H1 (cell line): ENCODE data around the gene RASGRP1. TPM values are rescaled to one million over a fixed set of nuclear protein-coding genes. Genes with fewer than 3 reads are reported as not detected.

ENCODE experiments used
- CTCF ChIA-PET: fragments of 300-600 bp; sonication (Branson Sonifier 250); formaldehyde crosslinking; loops from one replicate; lab custom pipeline; 2021; ENCODE audit not compliant: partially characterized antibody; lab: Charles Lee
- POLR2A ChIA-PET: fragments of 300-600 bp; sonication (Branson Sonifier 250); formaldehyde crosslinking; loops from one replicate; lab custom pipeline; 2021; ENCODE audit warnings: inconsistent platforms; ENCODE audit not compliant: partially characterized antibody; lab: Charles Lee
- DNase-seq, 2 experiments: peaks; one replicate each; pipeline versions ENCODE4 v3.0.0 to v3.0.0-alpha.2; 2010 to 2022; ENCODE audit warnings: low spot score in 2 of 2, low read depth in 1 of 2, mixed read lengths in 1 of 2
- FAIRE-seq: peaks from 2 replicates; lab custom pipeline; 2011; peaks lifted over from hg19 to GRCh38; lab: Jason Lieb, UNC
- H2AFZ ChIP-seq: 2 replicates; pipeline ENCODE4 v1.8.1; 2012; ENCODE audit warnings: low read length, inconsistent platforms
- H2AK5ac ChIP-seq: 2 replicates; pipeline ENCODE4 v1.6.1; 2013; ENCODE audit warnings: low read depth, low read length
- H2BK120ac ChIP-seq: replicated peaks from 2 replicates; pipeline ENCODE3; 2013; ENCODE audit warnings: low read depth, low read length, inconsistent platforms
- H2BK12ac ChIP-seq: 2 replicates; pipeline ENCODE4 v1.6.1; 2013; ENCODE audit warnings: low read depth, low read length
- H2BK15ac ChIP-seq: 2 replicates; pipeline ENCODE4 v1.6.1; 2013; ENCODE audit warnings: low read length
- H2BK20ac ChIP-seq: 2 replicates; pipeline ENCODE4 v1.6.1; 2013; ENCODE audit warnings: low read length
- H2BK5ac ChIP-seq: 2 replicates; pipeline ENCODE4 v1.6.1; 2013; ENCODE audit warnings: low read depth, low read length
- H3K14ac ChIP-seq: 2 replicates; pipeline ENCODE4 v1.6.1; 2013; ENCODE audit warnings: inconsistent platforms; ENCODE audit not compliant: insufficient read length
- H3K18ac ChIP-seq: 2 replicates; pipeline ENCODE4 v1.6.1; 2013; ENCODE audit warnings: low read length; ENCODE audit errors: extremely low read depth
- H3K23ac ChIP-seq: 2 replicates; pipeline ENCODE4 v1.6.1; 2013; ENCODE audit warnings: inconsistent platforms; ENCODE audit not compliant: insufficient read length
- H3K23me2 ChIP-seq: 2 replicates; pipeline ENCODE4 v1.6.1; 2013; ENCODE audit warnings: low read depth, low read length
- H3K27ac ChIP-seq: 2 replicates; pipeline ENCODE4 v1.6.1; 2011; ENCODE audit warnings: low read depth, low read length, inconsistent platforms
- H3K27me3 ChIP-seq, 4 experiments: replicated peaks in 1 of 4; 1 replicate in 1 of 4; 2 replicates in 3 of 4; pipeline versions ENCODE4 v1.6.1 to v1.8.1; 2011 to 2013; ENCODE audit warnings: low read length in 3 of 4, mild to moderate bottlenecking in 3 of 4, inconsistent platforms in 2 of 4, mixed read lengths in 2 of 4, moderate library complexity in 1 of 4; ENCODE audit not compliant: control insufficient read depth in 3 of 4, insufficient read depth in 3 of 4; ENCODE audit errors: extremely low read depth in 1 of 4
- H3K36me3 ChIP-seq, 4 experiments: 2 replicates each; pipeline versions ENCODE4 v1.6.1 to v1.8.1; 2011 to 2013; ENCODE audit warnings: mild to moderate bottlenecking in 4 of 4, low read length in 3 of 4, moderate library complexity in 2 of 4, control low read depth in 1 of 4, inconsistent platforms in 1 of 4; ENCODE audit not compliant: insufficient read depth in 4 of 4, control insufficient read depth in 2 of 4
- H3K4ac ChIP-seq: replicated peaks from 2 replicates; pipeline ENCODE3; 2013; ENCODE audit warnings: low read length, low read depth, mixed read lengths, inconsistent platforms; ENCODE audit not compliant: insufficient read length
- H3K4me1 ChIP-seq, 4 experiments: replicated peaks in 1 of 4; 1 replicate in 1 of 4; 2 replicates in 3 of 4; pipeline versions ENCODE4 v1.6.1 to v1.8.1; 2011 to 2013; ENCODE audit warnings: low read length in 3 of 4, inconsistent platforms in 2 of 4, mixed read lengths in 1 of 4; ENCODE audit not compliant: insufficient read depth in 4 of 4, control insufficient read depth in 3 of 4
- H3K4me2 ChIP-seq, 2 experiments: 2 replicates each; pipeline versions ENCODE4 v1.6.1 to v1.8.1; 2011 to 2013; ENCODE audit warnings: low read depth in 2 of 2, low read length in 2 of 2, control low read depth in 1 of 2, inconsistent platforms in 1 of 2, mild to moderate bottlenecking in 1 of 2; ENCODE audit not compliant: insufficient read depth in 1 of 2
- H3K4me3 ChIP-seq, 4 experiments: fragments of 200-600, 300-600 bp in 1 of 4; sonication (generic), shearing (Covaris generic), sonication (Bioruptor Twin) in 1 of 4; 2 replicates each; pipeline versions ENCODE4 v1.5.1 to v1.8.1; 2011 to 2016; ENCODE audit warnings: low read length in 4 of 4, low read depth in 3 of 4, control low read depth in 2 of 4, inconsistent platforms in 2 of 4, mild to moderate bottlenecking in 2 of 4, mixed read lengths in 1 of 4, moderate library complexity in 1 of 4; ENCODE audit not compliant: insufficient read depth in 2 of 4; ENCODE audit errors: extremely low read depth in 1 of 4
- H3K56ac ChIP-seq: replicated peaks from 2 replicates; pipeline ENCODE3; 2013; ENCODE audit warnings: low read depth, mild to moderate bottlenecking, mixed read lengths, low read length, inconsistent platforms; ENCODE audit not compliant: insufficient read length
- H3K79me1 ChIP-seq: 2 replicates; pipeline ENCODE4 v1.6.1; 2013; ENCODE audit warnings: low read depth, low read length, control low read depth
- H3K79me2 ChIP-seq, 2 experiments: 2 replicates each; pipeline versions ENCODE4 v1.6.1 to v1.8.1; 2012 to 2013; ENCODE audit warnings: low read length in 2 of 2, mild to moderate bottlenecking in 2 of 2, inconsistent platforms in 1 of 2; ENCODE audit not compliant: insufficient read depth in 2 of 2, control insufficient read depth in 1 of 2
- H3K9ac ChIP-seq, 4 experiments: replicated peaks in 1 of 4; 1 replicate in 1 of 4; 2 replicates in 3 of 4; pipeline versions ENCODE4 v1.6.1 to v1.8.1; 2011 to 2013; ENCODE audit warnings: low read depth in 3 of 4, low read length in 3 of 4, control low read depth in 2 of 4, mild to moderate bottlenecking in 2 of 4, moderate library complexity in 2 of 4, inconsistent platforms in 1 of 4; ENCODE audit errors: extremely low read depth in 1 of 4
- H3K9me3 ChIP-seq, 2 experiments: 2 replicates each; pipeline versions ENCODE4 v1.6.1 to v1.8.1; 2012 to 2013; ENCODE audit warnings: mild to moderate bottlenecking in 2 of 2, moderate library complexity in 2 of 2, control low read depth in 1 of 2, inconsistent platforms in 1 of 2, low read depth in 1 of 2, low read length in 1 of 2, mixed read lengths in 1 of 2; ENCODE audit not compliant: insufficient read depth in 2 of 2
- H4K20me1 ChIP-seq, 2 experiments: replicated peaks in 1 of 2; 2 replicates each; pipeline versions ENCODE3 to v1.8.1; 2011 to 2013; ENCODE audit warnings: inconsistent platforms in 2 of 2, low read length in 2 of 2, mild to moderate bottlenecking in 1 of 2; ENCODE audit not compliant: insufficient read depth in 2 of 2, control insufficient read depth in 1 of 2
- H4K5ac ChIP-seq: 2 replicates; pipeline ENCODE4 v1.6.1; 2013; ENCODE audit warnings: low read length, low read depth, mixed read lengths, inconsistent platforms; ENCODE audit not compliant: insufficient read length
- H4K8ac ChIP-seq: 2 replicates; pipeline ENCODE4 v1.8.0; 2013; ENCODE audit warnings: mild to moderate bottlenecking, moderate library complexity, low read length, inconsistent platforms; ENCODE audit not compliant: insufficient read depth; ENCODE audit errors: extremely low read depth
- H4K91ac ChIP-seq: replicated peaks from 2 replicates; pipeline ENCODE3; 2013; ENCODE audit warnings: low read length, mixed read lengths, inconsistent platforms; ENCODE audit not compliant: insufficient read length
- BCL11A ChIP-seq, 2 experiments: IDR thresholded peaks; one replicate each; pipeline ENCODE4 v1.6.1; 2011; ENCODE audit warnings: low read depth in 2 of 2, low read length in 2 of 2, mild to moderate bottlenecking in 2 of 2
- EZH2 ChIP-seq: fragments of 200-600 bp; sonication (generic); IDR thresholded peaks from 2 replicates; pipeline ENCODE4 v1.7.1; 2012; ENCODE audit warnings: low read depth, mild to moderate bottlenecking, moderate library complexity, low read length, inconsistent platforms; ENCODE audit not compliant: severe bottlenecking
- NANOG ChIP-seq: IDR thresholded peaks from 2 replicates; pipeline ENCODE4 v1.6.1; 2011; ENCODE audit warnings: low read length, low read depth, mild to moderate bottlenecking, inconsistent platforms; ENCODE audit not compliant: insufficient read depth, poor library complexity, severe bottlenecking
- POU5F1 ChIP-seq: IDR thresholded peaks from 2 replicates; pipeline ENCODE4 v1.6.1; 2011; ENCODE audit warnings: low read depth, mild to moderate bottlenecking, low read length, moderate library complexity
- RAD21 ChIP-seq, 2 experiments: IDR thresholded peaks in 1 of 2; conservative IDR thresholded peaks in 1 of 2; 2 replicates each; pipeline ENCODE4 v1.6.1; 2011; ENCODE audit warnings: low read depth in 2 of 2, low read length in 2 of 2, improper control_type of control experiment in 1 of 2, inconsistent platforms in 1 of 2, mild to moderate bottlenecking in 1 of 2, moderate library complexity in 1 of 2
- WGBS, 2 experiments: shearing (Covaris generic) in 1 of 2; methylation state at CpG; one replicate each; pipeline versions ENCODE4 v1.1.6 to v1.1.7; 2013 to 2015; ENCODE audit warnings: low lambda C conversion rate in 2 of 2, mixed read lengths in 2 of 2, inconsistent platforms in 1 of 2, low coverage in 1 of 2, missing lambda C conversion rate in 1 of 2; ENCODE audit not compliant: insufficient replicate concordance in 2 of 2, insufficient coverage in 1 of 2, insufficient read length in 1 of 2; ENCODE audit errors: extremely low coverage in 1 of 2, missing lambda C conversion rate in 1 of 2; 5-methylcytosine and 5-hydroxymethylcytosine counted together
- polyA plus RNA-seq, 7 experiments: library from polyadenylated mRNA; depleted of rRNA in 3 of 7; stranded (reverse) in 5 of 7; unstranded in 2 of 7; fragments of >200 nt in 5 of 7; fragments of 200-250 nt in 2 of 7; gene quantifications; 1 replicate in 5 of 7; 2 replicates in 1 of 7; 4 replicates in 1 of 7; pipeline versions ENCODE4 v1.2.1 to v1.2.3, GENCODE V29; 2011 to 2013; ENCODE audit warnings: missing spikeins in 2 of 7, mixed read lengths in 2 of 7
- total RNA-seq: library from RNA; stranded (reverse); fragmentation: NEBNext Ultra II Directional; extraction: Animal tissue kit (Norgen Biotek cat#: 25700); gene quantifications from 2 replicates; pipeline ENCODE4 v1.2.1, GENCODE V29; 2021
- TF ChIP-seq, protein P1 (sequence below): IDR thresholded peaks from 2 replicates; pipeline ENCODE4 v1.6.1; 2011; ENCODE audit warnings: low read length, improper control_type of control experiment

Gene RASGRP1
- total and polyA plus RNA-seq, 2 of the 8 experiments (the other 6 are each of a cell fraction or from before 2014, with no cell fraction given): 1.1 to 2.1 TPM

DNA sequence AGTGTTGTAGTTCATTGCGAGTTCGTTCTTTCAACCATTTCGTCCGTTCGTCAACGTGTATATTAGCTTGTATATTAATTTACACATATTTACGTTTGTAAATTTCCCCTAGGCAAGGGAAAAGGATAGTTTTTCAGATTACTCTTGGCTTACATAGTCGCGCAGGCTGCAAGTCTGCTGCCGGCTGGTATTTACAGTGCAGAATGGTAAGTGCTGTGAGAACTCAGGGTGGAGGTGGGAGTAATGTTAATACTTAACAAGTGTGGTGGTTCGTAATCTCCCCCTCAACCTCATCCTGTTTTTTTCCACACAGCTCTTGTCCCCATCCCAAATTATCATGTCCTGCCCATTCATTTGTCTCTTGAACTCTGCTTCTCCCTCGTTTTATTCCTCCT is 109.9 kb downstream of the RASGRP1 start:
- Histone ChIP-seq H2BK120ac (no peak overlapping the region), H3K18ac (no peak overlapping the region), H2BK5ac (peak overlapping the region; percentile 96), H4K91ac (no peak overlapping the region), H3K23me2 (no peaks in the 10 kb centered on the region), H3K9me3 (no peaks in the 10 kb centered on the region), H3K4me3 (peak overlapping the region; percentile 70 to 98 (median 93)), H3K27me3 (no peaks in the 10 kb centered on the region), H2AFZ (0 out of 2 replicates have a peak overlapping the region, but pooled peaks have one; percentile 97), H3K14ac (no peak overlapping the region), H4K20me1 (peaks cover under 1 to 9% of the 10 kb centered on the region in 2 experiments)
- no peak for FAIRE-seq
- TF ChIP-seq, protein P1, sequence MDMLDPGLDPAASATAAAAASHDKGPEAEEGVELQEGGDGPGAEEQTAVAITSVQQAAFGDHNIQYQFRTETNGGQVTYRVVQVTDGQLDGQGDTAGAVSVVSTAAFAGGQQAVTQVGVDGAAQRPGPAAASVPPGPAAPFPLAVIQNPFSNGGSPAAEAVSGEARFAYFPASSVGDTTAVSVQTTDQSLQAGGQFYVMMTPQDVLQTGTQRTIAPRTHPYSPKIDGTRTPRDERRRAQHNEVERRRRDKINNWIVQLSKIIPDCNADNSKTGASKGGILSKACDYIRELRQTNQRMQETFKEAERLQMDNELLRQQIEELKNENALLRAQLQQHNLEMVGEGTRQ: no peak
- TF ChIP-seq EZH2 (no peak), POU5F1 (no peak), RAD21 (IDR thresholded peaks at IDR 0.05 in 1 of 2, conservative IDR thresholded peaks at IDR 0.05 in 1 of 2; ENCODE audit: low read depth in 2 of 2, low read length in 2 of 2) (no peak), NANOG (no peak), BCL11A (IDR thresholded peaks at IDR 0.05; ENCODE audit: low read depth in 2 of 2, low read length in 2 of 2) (no peak)
- TF ChIP-seq, all 59 proteins: peak for 0
- H2BK20ac ChIP-seq: no peak overlapping the region
- H3K27ac ChIP-seq: peak overlapping the region; percentile 97; the same call in 1 of the 2 replicates
- peaks cover 7% of the 10 kb centered on the region; the same call in 1 of the 2 replicates for H3K79me1 ChIP-seq
- H4K5ac ChIP-seq: no peak overlapping the region
- ChIA-PET CTCF (interaction anchor here (0.6 to 5.1 kb wide), 12 partner anchors 8 to 248 kb away, joined by 3 to 42 read pairs (median 4); no protein-coding TSS in a partner anchor), POLR2A (interaction anchor here (0.7 to 3.6 kb wide), 19 partner anchors 9 to 382 kb away, joined by 3 to 34 read pairs (median 3); partner anchors contain the start of gene RASGRP1)
- H3K4me2 ChIP-seq: peak overlapping the region; percentile 71 to 83
- no peak overlapping the region for H3K56ac ChIP-seq
- WGBS, 2 experiments: 1% methylated on average over 12 of the region's 12 CpGs; no CpG with 5 or more reads in 1 of the 2 experiments
- 0 out of 7 replicates have a peak, but pooled peaks cover 0 to 5% (median 0%) of the 10 kb centered on the region in 4 experiments for H3K4me1 ChIP-seq
- no peak overlapping the region for H3K23ac ChIP-seq
- no peak overlapping the region for H4K8ac ChIP-seq
- H3K79me2 ChIP-seq: peaks cover 18 to 53% of the 10 kb centered on the region in 2 experiments
- H3K36me3 ChIP-seq: no peaks in the 10 kb centered on the region
- no peak overlapping the region for H2AK5ac ChIP-seq
- H3K4ac ChIP-seq: no peak overlapping the region
- peak overlapping the region; percentile 77 to 99 (median 98) for H3K9ac ChIP-seq
- no peak for DNase-seq
- no peak overlapping the region; the same call in 1 of the 2 replicates for H2BK12ac ChIP-seq
- no peak overlapping the region for H2BK15ac ChIP-seq
